GM12892 (cell line): ENCODE results near the gene PLPP1.

Experiments used
- DNase-seq: peaks from one replicate; pipeline ENCODE4 v3.0.0; 2011; ENCODE audit not compliant: insufficient read length
- FAIRE-seq: peaks from 2 replicates; lab custom pipeline; 2011; peaks lifted over from hg19 to GRCh38; lab: Jason Lieb, UNC
- POLR2A ChIP-seq: IDR thresholded peaks from 2 replicates; pipeline ENCODE4 v1.6.1; 2011; ENCODE audit warnings: low read depth, low read length, control low read depth
- POLR2AphosphoS5 ChIP-seq: IDR thresholded peaks from 2 replicates; pipeline ENCODE4 v1.6.1; 2011; ENCODE audit warnings: low read depth, low read length, control low read depth
- TAF1 ChIP-seq: IDR thresholded peaks from 2 replicates; pipeline ENCODE4 v1.6.1; 2011; ENCODE audit warnings: low read depth, mild to moderate bottlenecking, control low read depth, low read length, borderline replicate concordance

PLPP1 gene

GRCh38 chr5:55495216-55495615, 39.5 kb downstream of the PLPP1 start:
- FAIRE-seq (no peak), DNase-seq (no peak)
- no peak for TF ChIP-seq POLR2A
- no peak for TF ChIP-seq TAF1
- TF ChIP-seq POLR2AphosphoS5: no peak

DNA sequence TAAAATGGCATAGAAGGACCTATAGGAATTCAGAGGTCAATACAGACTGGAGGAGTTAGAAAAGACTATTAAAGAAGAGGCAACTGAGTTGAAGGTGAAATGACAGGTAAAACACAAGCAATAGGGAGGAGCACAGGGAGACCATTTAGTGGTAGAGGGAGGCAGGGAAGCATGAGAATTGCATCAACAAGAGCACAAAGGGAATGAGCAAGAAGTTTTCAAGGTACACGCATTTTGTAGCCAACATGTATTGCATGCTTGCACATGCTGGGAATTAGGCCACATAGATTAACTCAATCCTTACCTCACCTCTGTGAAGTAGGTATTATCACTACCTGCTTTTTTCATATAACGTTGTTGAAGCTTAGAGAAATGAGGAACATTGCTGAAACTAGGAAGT, 42.3 kb downstream of the PLPP1 start:
- DNase-seq: no peak
- TF ChIP-seq POLR2AphosphoS5 (no peak), TAF1 (no peak), POLR2A (no peak)
- no peak for FAIRE-seq

GRCh38 chr5:55485073-55485472, 49.7 kb downstream of the PLPP1 start:
- no peak for DNase-seq

GRCh38 chr5:55484531-55484930, 50.2 kb downstream of the PLPP1 start:
- FAIRE-seq: no peak
- TF ChIP-seq POLR2AphosphoS5 (no peak), POLR2A (no peak), TAF1 (no peak)

More at GRCh38 chr5:55485073-55485472, 49.7 kb downstream of the PLPP1 start:
- peak; percentile 46 for FAIRE-seq
- TF ChIP-seq POLR2A (no peak), TAF1 (no peak), POLR2AphosphoS5 (no peak)

DNA sequence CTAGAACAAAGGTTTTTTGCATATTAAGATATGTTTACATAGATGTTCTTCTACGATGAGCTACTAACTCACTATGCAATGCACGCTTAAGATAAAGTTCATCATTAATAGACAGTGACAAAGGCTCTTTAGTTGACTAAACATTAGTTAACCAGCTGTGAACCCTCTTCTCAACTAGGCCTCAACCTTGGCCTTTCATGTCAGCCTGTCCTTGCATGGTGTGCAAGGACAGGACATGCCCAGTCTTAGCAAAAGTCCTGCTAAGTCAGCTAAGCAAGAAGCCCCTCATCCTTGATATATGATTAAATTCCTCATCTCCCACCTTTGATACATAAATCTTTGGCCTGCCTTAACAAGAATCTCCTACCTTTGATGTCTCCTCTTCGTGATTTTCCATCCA, 50.9 kb downstream of the PLPP1 start:
- TF ChIP-seq POLR2AphosphoS5 (no peak), TAF1 (no peak), POLR2A (no peak)
- FAIRE-seq: no peak
- no peak for DNase-seq

More at GRCh38 chr5:55484531-55484930, 50.2 kb downstream of the PLPP1 start:
- no peak for DNase-seq

GRCh38 chr5:55481293-55481855, 53.4 kb downstream of the PLPP1 start:
- FAIRE-seq (no peak), DNase-seq (no peak)
- TF ChIP-seq TAF1 (no peak), POLR2AphosphoS5 (no peak), POLR2A (no peak)

DNA sequence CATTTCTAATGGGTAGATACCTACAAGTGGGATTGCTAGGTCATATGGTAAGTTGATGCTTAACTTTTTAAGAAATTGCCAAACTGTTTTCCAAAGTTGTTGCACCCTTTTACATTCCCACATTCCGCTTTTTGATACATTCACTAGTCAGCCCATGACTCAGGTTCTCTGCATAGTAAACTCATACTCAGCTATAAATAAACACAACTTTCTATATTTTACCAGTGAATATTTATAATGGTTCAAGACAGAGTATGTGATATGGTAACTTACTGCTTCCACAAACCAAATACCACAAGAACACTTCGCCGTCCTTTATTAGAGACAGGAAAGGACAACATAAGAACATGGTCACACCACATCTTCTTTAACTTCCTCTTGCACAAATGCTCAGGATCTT, 54.0 kb downstream of the PLPP1 start:
- DNase-seq: no peak
- TF ChIP-seq POLR2AphosphoS5 (no peak), TAF1 (no peak), POLR2A (no peak)
- no peak for FAIRE-seq

DNA sequence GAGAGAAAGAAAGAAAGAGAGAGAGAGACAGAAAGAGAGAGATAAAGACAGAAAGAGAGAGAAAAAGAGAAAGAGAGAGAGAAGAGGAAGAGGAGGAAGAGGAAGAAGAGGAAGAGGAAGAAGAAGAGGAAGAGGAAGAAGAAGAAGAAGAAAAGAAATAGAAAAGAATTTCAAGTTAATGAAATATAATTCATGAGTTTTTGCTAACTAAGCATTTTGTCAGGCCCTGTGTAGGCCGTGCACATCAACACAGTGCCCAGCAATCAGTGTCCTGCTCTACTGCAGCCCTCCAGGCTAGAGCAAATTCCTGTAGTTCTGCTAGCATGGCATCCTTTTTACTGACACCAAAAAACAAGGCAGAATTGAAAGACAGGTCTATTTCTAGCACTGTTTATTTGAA, 62.1 kb downstream of the PLPP1 start:
- FAIRE-seq (no peak), DNase-seq (no peak)
- TF ChIP-seq TAF1 (no peak), POLR2AphosphoS5 (no peak), POLR2A (no peak)

GRCh38 chr5:55471468-55471867, 63.3 kb downstream of the PLPP1 start:
- FAIRE-seq (no peak), DNase-seq (no peak)
- TF ChIP-seq POLR2A (no peak), TAF1 (no peak), POLR2AphosphoS5 (no peak)

GRCh38 chr5:55470282-55470681, 64.5 kb downstream of the PLPP1 start:
- TF ChIP-seq POLR2A: no peak
- TF ChIP-seq TAF1: no peak
- TF ChIP-seq POLR2AphosphoS5: no peak
- no peak for DNase-seq
- FAIRE-seq: no peak

- TF ChIP-seq POLR2AphosphoS5 (no peak), POLR2A (no peak), TAF1 (no peak)
- no peak for FAIRE-seq
- DNase-seq: no peak
Measured at GRCh38 chr5:55469839-55470238, 64.9 kb downstream of the PLPP1 start.

DNA sequence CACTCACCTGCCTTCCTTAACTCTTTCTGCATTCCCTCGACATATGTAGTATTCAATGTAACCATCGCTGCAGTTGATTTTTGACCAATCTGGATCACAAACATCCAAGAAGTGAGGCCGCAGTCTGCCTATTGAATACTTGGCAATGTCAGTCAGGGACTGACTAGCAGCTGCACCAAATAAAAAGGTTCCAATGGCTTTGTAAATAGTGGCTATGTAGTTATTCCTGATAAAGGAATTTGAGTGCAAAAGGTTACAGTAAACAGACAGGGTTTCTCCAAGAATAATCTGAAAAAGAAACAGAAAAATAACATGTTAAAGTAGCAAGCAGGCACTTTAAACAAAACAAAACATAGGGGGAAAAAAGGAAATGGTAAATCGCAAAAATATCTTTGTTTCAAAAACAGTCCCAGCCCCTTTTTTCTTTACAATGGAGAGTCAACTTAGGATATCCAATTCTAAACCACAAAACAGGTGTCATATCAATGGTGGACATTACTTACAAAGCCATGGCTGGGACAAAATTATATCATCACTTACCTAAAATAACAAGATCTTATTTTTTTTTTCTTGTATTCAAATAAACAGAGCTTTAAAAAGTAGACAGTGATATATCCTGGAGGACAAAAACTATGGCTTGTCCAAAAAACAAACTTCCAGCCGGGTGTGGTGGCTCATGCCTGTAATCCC, 66.8 kb downstream of the PLPP1 start:
- no peak for FAIRE-seq
- no peak for DNase-seq
- TF ChIP-seq TAF1 (no peak), POLR2A (no peak), POLR2AphosphoS5 (no peak)
